Right ventricle myocardium superior (tissue), 1 donor: Measurements from ENCODE around the gene SPATA46. TPM values are rescaled to one million over a fixed set of nuclear protein-coding genes. Genes with fewer than 3 reads are reported as not detected.
"Not testable (repeated sequence)": the region's sequence is repeated elsewhere in the genome, so short reads cannot be mapped to it uniquely, and the experiment has no call there.

ENCODE experiments used
- ATAC-seq: fragments of 200-7000 bp; cut with Tn5 transposase; one replicate; pipeline ENCODE4 v1.9.1; 2020; ENCODE audit warnings: mild to moderate bottlenecking; ENCODE audit not compliant: poor library complexity
- DNase-seq: peaks from one replicate; pipeline ENCODE4 v3.0.0-alpha.2; 2020
- intact Hi-C: fragments of 100-400 bp; cut with DNase I; formaldehyde crosslinking; loops from one replicate; pipeline ENCODE4 v1.11.2; 2022
- total RNA-seq: library from RNA; stranded (reverse); fragmentation: NEBNext Ultra II Directional; extraction: Animal tissue kit (Norgen Biotek cat#: 25700); gene quantifications from one replicate; pipeline ENCODE4 v1.2.1, GENCODE V29; 2021
- donor health status: DM: no; HTN: yes; CAD: no; lungs with severe emphysema.

Gene SPATA46
- total RNA-seq, 1 donor from 2014 or later: not detected

DNA sequence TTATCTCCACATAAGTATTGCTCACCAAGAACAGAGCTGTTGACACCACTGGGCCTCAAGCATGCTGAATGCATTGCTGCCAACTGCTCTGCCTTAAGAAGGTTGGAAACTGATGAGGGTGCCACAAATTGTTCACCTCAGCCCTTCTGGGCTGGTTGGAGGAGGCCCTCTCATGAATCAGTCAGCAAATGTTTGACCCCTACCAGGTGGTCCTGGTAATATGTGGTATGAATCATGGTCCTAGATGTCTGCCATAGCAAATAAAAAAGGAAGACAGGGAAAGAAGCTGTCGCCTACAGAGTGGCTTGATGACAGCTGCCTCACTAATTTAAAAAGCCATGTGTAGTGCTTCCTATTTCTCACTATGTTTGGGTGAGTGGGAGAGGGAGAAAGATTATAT, 12.2 kb downstream of the SPATA46 start:
- intact Hi-C loops: no loop called here
- DNase-seq (no peak), ATAC-seq (no peak)

DNA sequence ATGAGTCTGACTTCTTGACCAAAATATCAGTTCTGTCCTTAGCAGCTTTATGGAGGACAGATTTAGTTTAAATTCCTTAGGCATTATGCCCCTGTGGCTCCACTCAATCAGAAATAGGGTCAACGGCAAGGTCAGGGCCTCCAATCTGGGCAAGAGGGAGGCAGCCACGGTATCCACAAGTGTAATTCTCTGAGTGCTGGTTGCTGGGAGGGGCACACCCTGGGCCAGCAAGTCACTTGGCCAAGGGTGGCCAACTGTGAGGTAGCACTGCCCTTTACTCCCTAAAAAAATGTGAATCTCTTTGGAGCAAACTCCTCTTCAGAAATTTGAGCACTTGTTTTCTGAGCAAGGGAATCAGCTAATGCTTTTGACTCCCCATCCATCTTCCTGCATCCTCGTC, 12.8 kb downstream of the SPATA46 start:
- ATAC-seq (no peak), DNase-seq (no peak)
- intact Hi-C loops: no loop called here

DNA sequence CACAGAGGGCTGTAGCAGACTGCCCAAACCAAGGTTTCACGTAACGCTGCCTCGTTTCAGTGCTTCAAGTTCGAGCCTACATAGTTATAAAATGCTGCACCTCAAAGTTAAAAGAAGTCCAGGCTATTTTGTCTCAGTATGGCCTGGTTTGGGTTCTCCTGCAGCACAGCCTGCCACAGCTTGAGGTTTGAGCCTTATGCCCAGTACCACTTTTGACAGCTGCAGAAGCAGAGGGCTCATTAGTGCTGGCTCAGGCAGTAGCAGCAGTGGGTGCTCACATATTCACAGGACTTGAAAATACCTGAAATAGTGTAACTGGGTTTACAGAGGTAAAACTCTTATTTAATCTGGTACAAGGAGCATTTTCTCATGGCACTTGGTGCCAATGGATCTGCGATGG, 15.3 kb downstream of the SPATA46 start:
- intact Hi-C loops: no loop called here
- DNase-seq (no peak), ATAC-seq (no peak)

DNA sequence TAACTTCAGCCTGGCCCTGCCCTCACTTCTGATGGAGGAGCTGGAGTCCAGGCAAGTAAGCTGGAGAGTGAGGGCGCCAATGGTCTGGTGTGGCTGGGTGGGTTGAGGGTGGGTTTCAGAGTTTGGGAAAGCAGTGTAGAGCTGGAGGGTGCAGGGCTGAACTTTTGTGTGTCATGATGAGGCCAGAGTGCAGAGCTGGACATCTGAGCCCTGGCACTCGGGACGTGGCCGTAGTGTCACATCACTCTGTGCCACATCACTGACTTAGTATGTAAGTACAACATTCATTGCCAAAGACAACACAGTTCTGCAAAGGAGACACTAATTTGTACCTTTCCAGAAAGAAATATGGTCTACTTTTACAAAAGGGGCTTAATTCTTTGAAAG, 15.8 kb downstream of the SPATA46 start:
- ATAC-seq: no peak
- intact Hi-C loops: no loop called here

DNA sequence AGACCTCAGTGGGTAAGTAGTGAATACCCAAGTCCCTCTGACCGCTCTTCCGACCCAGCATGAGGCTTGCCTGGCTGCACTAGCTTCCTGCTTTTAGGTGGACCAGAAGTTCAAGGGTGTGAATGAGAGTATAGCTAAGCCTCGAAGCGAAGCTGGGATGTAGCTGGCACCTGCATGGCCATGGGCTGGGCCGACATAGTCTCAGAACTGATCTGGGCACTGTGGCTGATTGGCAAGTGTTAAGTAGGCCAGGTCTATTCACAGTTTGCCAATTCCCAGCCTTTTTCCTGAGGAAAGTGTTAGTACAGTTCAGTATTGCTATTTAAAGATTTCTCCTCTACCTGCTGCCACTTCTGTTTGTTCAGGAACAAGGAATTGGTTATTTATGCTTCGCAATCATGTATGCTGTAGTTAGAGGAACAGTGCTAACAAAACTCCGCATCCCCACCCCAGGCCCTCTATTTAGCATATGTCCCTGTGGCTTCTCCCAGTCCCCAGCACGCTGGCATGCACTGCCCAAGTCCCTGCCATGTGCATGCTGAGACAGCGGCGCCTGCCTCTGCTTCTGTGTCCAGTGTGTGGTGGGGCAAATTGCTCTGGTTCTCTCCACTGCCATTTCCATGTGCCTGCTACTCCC, 16.3 kb downstream of the SPATA46 start:
- intact Hi-C loops: no loop called here
- ATAC-seq: no peak
- no peak for DNase-seq

More for the DNA sequence above, 15.8 kb downstream of the SPATA46 start:
- DNase-seq: no peak

DNA sequence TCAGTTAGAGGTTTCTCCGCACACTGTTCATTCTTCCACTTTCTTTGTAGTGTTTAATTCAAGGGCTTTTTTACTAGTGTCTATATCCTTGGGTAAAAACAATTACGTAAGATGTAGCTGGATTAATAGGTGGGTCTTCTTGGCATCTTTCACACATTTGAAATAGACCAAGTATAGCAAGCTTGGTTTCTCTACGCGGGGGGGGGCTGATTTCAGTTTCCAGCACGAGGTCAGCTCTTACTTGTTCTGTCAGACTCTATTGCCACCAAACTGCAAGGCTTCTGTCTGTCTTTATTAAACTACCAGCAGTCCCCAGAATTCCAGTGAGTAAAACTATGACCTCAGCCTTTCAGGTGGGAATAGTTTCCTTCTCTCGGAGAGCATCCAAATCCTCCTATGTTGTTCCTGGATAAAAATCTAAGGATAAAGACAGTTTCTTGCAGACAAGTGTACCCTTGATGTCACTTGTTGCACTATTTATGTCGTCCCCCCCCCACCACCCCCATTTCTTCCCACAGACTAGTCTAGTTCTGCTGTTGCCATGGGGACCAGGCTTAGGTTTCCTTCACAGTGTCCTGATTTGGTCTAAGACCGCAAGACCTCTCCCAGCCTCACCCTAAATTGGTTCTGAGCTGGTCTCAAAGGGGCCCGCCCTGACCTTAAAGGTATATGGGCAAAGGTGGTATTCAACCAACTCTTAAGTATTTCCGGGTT, 17.0 kb downstream of the SPATA46 start:
- DNase-seq (no peak), ATAC-seq (no peak)
- intact Hi-C loops: no loop called here

DNA sequence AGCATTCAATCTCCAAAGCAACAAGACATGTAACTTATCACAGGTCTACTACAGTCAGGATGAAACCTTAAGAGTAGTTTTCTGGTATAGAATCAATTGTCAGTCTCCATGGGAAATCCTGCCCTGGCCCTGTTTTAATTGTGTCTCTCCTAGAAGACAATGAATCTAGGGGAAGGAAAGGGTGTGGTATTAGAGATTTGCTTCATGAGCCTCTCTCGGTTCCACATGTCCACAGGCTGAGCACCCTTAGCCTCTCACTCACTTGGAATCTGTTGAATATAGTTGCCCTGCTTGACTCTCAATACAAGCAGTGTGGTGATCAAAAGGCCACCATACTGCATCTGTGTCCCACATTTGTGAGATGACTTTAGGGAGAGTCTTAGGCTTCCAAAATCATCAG, 17.7 kb downstream of the SPATA46 start:
- ATAC-seq (no peak), DNase-seq (no peak)
- intact Hi-C loops: no loop called here

DNA sequence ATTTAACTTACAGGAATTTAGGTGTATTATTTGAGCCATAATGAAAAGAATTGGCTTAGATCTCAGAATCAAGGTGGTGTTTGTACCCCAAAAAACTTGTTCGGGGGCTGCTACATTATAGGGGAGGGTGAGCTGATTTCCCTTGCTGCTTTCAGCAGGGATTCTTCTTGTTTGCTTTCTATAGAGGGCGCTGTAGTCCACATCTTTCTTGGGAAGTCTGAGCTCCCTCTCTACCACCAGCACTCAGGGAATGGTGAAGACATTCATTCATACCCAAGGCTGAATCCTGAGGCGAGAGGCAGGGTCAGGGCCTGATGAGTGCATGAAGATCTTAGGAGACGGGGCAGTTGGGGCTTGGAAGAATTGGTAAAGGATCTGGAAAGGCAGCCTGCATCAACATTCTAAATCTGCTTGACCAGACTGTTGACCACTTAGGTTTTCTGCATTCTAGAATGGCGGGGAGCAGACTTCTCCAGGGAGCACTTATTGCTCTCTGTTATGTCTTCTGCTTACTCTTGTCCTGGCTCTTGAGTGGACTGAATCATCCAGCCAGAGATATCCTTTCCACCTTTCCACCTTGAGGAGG, 18.9 kb downstream of the SPATA46 start:
- no peak for ATAC-seq
- intact Hi-C loops: no loop called here
- no peak for DNase-seq

DNA sequence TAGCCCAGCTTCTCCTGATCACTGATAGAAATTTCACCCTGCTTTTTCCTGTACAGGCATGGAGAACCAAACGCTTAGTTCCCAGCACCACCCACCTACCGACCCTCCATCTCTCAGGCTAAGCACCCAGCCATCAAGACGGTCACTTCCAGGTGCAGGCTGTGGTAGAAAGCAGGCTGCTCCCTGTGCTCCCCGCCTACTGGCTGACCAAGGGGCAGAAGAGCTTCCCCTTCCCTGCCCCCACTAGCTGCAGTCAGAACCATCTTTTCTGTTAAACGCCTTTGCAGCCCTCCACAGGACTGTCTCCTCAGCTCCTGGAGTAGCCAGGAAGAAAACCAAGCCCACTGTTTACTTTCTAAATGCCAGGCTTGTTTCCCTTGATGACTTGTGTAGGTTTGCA, 23.0 kb downstream of the SPATA46 start:
- intact Hi-C loops: no loop called here
- ATAC-seq (no peak), DNase-seq (no peak)

DNA sequence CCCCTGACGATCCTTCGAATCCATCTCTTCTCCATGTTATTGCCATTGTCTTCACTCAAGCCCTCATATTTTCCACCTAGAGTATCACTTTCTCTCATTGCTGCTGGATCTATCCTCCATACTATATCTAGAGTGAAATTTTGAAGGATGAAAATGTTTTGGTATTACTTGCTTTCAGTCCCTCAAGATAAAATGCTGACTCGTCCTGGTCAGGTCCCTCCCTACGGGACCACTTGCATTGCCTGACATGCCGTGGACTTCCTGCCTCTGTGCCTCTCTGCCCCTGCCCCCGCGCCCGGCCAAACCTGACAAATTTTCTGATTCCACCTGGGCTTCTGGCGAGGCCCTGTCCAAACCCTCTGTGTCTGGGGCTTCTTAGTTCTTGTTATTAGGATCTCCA, 23.6 kb downstream of the SPATA46 start:
- intact Hi-C loops: no loop called here
- ATAC-seq (no peak), DNase-seq (no peak)

DNA sequence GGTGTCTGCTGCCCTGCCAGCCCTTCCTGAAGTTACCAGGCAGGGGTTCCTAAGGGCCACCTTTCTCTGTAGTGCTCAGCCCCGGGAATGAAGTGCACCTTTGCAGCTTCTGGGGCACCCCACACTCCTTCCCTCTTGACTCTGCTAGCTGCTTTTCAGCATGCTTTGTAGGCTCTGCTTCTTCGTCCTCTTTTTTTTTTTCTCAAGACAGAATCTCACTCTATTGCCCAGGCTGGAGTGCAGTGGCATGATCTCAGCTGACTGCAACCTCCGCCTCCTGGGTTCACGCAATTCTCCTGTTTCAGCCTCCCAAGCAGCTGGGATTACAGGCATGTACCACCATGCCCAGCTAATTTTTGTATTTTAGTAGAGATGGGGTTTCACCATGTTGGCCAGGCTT, 24.8 kb downstream of the SPATA46 start:
- ATAC-seq, intact Hi-C loops: not testable (repeated sequence)

DNA sequence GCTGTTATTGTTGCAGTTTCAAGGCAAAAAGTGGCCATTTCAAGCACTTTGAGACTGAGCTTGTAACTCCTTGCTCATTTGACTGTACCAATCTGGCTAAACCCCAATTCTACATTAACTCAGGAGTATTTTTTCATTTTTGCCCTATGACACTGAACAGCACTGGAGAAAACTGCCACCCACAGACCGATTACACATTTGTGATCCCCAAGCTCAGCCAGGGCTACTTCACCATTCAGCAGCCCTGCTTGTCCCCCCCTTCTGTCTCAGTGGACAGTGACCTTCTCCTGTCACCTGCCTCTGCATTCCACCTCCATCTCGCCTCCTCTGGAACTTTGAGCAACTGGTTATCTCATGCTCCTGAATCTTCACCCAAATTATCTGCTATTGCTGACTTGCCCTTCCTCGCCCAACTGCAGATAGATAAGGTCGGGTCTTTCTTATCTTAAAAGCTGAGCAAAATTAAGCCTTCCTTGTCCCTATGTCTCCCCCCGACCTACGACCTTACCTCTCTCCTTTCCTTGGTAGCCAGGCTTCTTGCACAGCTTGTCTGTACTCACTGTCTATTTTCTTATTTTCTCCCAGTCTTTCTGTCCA, 25.3 kb downstream of the SPATA46 start:
- no peak for ATAC-seq
- DNase-seq: no peak
- intact Hi-C loops: no loop called here

More for the DNA sequence above, 24.8 kb downstream of the SPATA46 start:
- DNase-seq: not testable (repeated sequence)

DNA sequence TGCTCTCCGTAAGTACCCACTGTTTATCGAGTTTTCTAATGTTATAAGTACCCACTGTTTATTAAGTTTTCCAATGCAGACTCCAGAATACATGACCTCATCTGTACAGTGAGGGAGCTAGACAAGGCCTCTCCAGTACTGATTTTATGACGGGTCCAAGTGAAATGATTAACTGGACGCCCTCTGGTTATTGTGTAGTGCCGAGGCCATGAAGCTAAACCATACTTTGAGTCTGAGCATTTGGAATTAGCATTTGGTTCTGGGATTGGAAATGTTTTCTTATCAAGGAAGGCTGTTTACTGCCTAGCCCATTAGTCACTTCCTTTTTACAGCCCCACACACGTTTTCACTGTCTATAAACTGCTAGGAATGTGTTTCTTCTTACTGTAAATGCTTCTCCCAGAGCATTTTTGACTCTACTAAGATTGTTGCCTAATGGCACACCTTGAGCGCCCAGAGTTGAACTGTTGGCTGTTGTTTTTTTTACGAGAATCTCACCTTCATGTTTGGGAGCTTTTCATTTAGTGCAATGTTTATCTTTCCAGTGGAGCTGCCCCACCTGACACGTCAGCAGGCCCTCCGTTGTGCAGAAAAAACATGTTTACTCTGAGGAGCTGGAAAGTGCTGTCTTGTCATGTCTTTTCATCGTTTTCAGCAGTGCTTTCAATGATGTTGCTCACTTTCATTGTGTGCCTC, 26.9 kb downstream of the SPATA46 start:
- DNase-seq (no peak), ATAC-seq (no peak)
- intact Hi-C loops: no loop called here

DNA sequence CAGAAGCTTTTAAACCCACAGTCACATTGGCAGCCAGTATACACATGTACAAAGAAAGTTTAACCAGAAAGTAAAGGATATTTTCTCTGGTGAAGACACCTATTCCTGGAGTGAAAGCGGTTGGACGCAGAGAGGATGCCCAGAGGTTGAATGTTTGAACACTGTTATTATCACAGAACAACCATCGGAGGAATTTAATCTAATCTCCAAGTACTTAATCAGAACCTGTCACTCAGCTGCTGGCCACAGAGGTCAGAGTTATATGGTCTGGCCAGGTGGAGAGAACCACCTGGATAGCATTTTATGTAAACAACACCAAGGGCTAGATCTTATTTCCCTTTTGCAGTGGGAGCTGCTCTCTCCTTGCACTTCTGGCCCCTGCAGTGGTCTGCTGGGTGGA, 29.4 kb downstream of the SPATA46 start:
- no peak for ATAC-seq
- intact Hi-C loops: no loop called here
- DNase-seq: no peak

DNA sequence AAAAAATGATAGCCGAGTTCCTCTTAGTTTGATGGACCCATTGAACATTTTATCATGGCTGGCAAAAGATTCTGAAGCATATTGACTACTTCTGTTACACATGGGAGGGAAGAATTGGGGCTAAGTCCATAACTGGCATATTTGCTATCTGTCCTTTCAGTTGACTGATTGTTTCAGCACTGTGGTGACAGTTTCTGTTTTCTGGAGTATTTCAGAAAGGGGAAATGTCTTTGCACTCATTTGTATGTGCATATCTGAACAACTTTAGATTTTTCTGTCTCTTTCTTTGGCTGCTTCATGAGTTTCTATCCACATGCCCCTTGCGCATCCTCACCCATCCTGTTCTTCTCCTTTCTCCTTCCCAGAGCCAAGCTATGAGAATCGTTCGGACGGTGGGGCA, 33.2 kb downstream of the SPATA46 start:
- ATAC-seq (no peak), DNase-seq (no peak)
- intact Hi-C loops: no loop called here

DNA sequence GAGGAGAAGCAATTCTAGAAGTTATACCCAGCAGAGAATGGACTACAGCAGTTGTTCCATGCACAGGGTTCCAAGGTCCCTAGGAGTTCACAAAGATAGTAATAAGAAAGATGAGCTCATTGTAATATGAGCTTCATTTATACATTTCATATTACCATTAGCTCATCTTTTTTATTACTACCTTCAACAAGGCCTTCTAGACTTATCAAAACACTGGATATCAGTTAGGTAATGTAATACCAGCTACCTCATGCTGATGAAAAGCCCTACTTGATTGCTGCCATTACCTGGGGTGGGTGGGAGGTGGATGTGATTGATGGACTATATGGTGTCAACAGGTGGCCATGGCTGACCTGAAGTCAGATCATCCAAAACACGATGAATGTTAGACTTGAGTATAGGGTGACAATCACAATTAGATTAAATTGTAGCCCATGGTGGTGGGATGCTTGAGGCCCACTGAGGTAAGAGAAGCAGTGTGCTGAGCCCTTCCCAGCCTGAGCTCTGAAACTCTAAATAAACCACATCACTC, 34.1 kb downstream of the SPATA46 start:
- intact Hi-C loops: no loop called here
- no peak for ATAC-seq
- DNase-seq: no peak

DNA sequence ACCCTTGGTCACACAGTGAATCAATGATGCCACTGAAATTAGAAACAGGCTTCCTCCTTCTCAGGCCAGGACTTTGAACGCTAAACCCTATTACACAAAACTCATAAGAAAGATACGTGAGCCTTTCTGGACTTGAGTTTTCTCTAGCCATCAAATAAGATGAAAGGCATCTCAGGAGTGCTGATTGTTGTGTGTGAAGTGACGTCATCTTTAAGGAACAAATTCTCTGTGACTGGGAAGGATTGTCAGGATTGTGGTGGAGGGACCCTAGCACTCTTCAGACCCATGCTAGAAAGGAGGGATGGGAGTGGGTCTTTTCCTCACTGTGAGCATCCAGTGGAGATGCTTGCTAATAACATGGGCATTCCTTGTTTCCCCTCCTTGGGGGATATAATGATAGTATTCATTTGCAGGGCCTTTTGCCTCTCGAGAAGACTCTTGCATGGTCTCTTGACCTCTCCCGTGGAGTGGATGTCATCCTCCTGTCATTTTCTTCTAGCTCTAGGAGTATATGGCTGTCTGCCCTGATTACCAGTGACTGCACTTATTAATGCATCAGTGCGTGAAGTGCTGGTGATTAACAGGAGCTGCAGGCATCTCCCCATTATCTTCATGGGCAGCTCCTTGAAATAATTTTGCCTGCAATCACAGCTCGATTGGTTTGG, 39.9 kb downstream of the SPATA46 start:
- DNase-seq (no peak), ATAC-seq (no peak)
- intact Hi-C loops: no loop called here

DNA sequence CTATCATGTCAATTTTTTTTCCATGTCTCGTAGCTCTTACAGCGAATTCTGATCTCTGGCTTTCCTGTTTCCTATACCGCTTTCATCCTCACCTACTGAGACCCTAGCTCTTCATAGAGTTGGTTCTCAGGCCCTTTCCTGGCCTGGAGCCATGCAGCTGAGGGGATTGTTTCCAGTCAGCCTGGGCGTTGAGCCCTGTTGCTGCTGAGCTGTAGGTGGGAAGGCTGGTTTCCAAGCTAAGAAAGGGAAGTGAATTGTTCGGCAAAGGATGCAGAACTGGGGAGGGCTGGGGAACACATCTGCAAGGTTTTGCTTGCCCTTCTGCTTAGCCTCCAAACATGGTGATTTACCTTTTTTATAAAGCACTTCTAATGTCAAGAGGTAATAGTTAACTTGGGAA, 41.5 kb downstream of the SPATA46 start:
- no peak for DNase-seq
- intact Hi-C loops: no loop called here
- no peak for ATAC-seq

DNA sequence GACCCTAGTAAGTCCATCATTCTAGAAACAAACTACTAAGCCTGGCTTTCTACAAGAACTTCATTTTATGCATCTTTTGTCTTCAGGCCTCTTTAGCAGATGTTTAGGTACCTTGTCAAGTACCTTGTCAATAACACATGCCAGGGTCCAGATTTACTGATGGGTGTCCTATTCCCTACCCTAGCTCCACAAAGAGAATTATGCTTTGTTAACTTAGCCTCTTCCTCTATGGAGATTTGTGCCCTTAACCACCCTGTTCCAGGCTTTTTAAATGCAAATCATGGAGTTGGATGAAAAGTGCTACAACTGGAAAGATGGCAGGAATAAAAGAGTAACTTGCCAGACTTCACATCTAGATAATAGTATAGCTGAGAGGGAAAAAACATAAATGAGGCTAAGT, 42.7 kb downstream of the SPATA46 start:
- intact Hi-C loops: no loop called here
- ATAC-seq (no peak), DNase-seq (no peak)
